Muscle of arm (tissue), 12 donors: ENCODE data around the gene HMGA1. TPM values are rescaled to one million over a fixed set of nuclear protein-coding genes. Genes with fewer than 3 reads are reported as not detected.
"Not testable (repeated sequence)": the region's sequence is repeated elsewhere in the genome, so short reads cannot be mapped to it uniquely, and the experiment has no call there.

Experiments used
- DNase-seq: peaks from one replicate; pipeline ENCODE4 v3.0.0-alpha.2; 2013
- polyA plus RNA-seq, 12 donors: library from polyadenylated mRNA; unstranded; fragments of 120-200 nt; gene quantifications; one replicate each; pipeline ENCODE4 v1.2.1, GENCODE V29; 2013; ENCODE audit not compliant: insufficient read length in 12 of 12

HMGA1 gene
- polyA plus RNA-seq, 12 donors = 62.1 to 167 (median 88.1) TPM; not detected in 1

- DNase-seq = no peak
These were observed 1.3 kb downstream of the HMGA1 start for GRCh38 chr6:34237722-34238584.

- DNase-seq = no peak
These were observed 2.2 kb downstream of the HMGA1 start for GRCh38 chr6:34238585-34239499.

GRCh38 chr6:34239500-34239825, 2.8 kb downstream of the HMGA1 start:
- no peak for DNase-seq

- no peak for DNase-seq
These were observed 3.2 kb downstream of the HMGA1 start for GRCh38 chr6:34239893-34240292.

GRCh38 chr6:34240329-34241248, 3.9 kb downstream of the HMGA1 start:
- no peak for DNase-seq

- DNase-seq = no peak
These were observed 4.9 kb downstream of the HMGA1 start for GRCh38 chr6:34241351-34242215.

- no peak for DNase-seq
These were observed 5.8 kb downstream of the HMGA1 start for GRCh38 chr6:34242252-34243130.

- DNase-seq = no peak
These were observed 6.6 kb downstream of the HMGA1 start for GRCh38 chr6:34243131-34243771.

GRCh38 chr6:34243901-34244884, 7.5 kb downstream of the HMGA1 start:
- DNase-seq = no peak

GRCh38 chr6:34245032-34245760, 8.5 kb downstream of the HMGA1 start:
- DNase-seq = not testable (repeated sequence)

- DNase-seq = not testable (repeated sequence)
These were observed 9.1 kb downstream of the HMGA1 start for GRCh38 chr6:34245761-34246140.

- no peak for DNase-seq
These were observed 9.5 kb downstream of the HMGA1 start for GRCh38 chr6:34246249-34246562.

GRCh38 chr6:34246563-34247391, 10.1 kb downstream of the HMGA1 start:
- no peak for DNase-seq

GRCh38 chr6:34247481-34248197, 11.0 kb downstream of the HMGA1 start:
- no peak for DNase-seq

- DNase-seq = peak; percentile 57
These were observed 11.6 kb downstream of the HMGA1 start for GRCh38 chr6:34248198-34248726.
